LNCAP (cell line): ENCODE results near the gene SRRD.

ENCODE experiments used
- CTCF ChIP-seq: fragments of 450-650 bp; IDR thresholded peaks from 2 replicates; pipeline ENCODE4 v1.5.1; 2017; ENCODE audit warnings: mild to moderate bottlenecking

SRRD gene

GRCh38 chr22:26483439-26484359 is at the start of gene SRRD, which contains the start of gene HPS4:
TSS of gene SRRD (plus strand) at chr22:26483877. CDS start at chr22:26483891, 14 bp downstream.
TSS of gene HPS4 (minus strand) at chr22:26483783. CDS start at chr22:26481762, 2,021 bp downstream.
- no peak for TF ChIP-seq CTCF

GRCh38 chr22:26435327-26436093 is 48.2 kb upstream of the SRRD start:
- no peak for TF ChIP-seq CTCF

GRCh38 chr22:26436903-26437515 is 46.7 kb upstream of the SRRD start:
- no peak for TF ChIP-seq CTCF

GRCh38 chr22:26437694-26438392 is 45.8 kb upstream of the SRRD start:
- TF ChIP-seq CTCF = no peak

- no peak for TF ChIP-seq CTCF
Measured at GRCh38 chr22:26439559-26439958, 44.1 kb upstream of the SRRD start.

GRCh38 chr22:26442086-26442756 is 41.5 kb upstream of the SRRD start:
- TF ChIP-seq CTCF = no peak
